Fibroblast of peridontal ligament (primary cell): ENCODE data around the gene GET3.

Experiments
- DNase-seq: peaks from one replicate; pipeline ENCODE4 v3.0.0-alpha.2; 2010; ENCODE audit errors: extremely low read depth

GET3 gene

DNA sequence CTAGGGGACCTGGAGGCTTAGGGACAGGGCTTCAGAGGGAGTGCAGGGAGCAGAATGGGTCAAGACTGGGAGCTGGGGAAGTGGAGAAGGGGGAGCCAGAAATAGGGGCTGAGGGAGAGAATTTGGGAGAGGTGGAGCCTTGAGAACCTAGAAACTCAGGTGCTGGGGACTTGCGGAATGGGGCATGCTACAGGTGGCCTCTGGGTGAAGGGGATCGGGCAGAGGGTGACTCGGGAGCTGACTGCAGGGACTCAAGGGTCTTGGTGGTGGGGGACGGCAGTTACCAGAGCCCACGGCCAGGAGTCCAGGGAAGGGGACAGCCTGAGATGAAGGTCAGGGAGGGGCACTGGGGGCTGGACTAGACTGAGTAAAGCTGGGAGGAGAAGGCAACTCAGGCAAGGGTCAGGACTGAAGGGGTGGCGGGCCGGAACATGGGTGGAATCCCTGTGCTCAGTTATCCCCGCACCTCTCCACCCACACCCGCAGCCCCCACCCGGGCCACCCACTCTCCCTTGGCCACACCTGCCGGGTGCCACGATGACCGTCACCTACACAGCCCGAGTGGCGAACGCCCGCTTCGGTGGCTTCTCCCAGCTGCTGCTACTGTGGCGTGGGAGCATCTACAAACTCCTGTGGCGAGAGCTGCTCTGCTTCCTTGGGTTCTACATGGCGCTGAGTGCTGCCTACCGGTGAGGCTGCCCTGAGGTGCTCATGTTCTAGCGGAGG, 14.9 kb downstream of the GET3 start:
- DNase-seq, result no peak

DNA sequence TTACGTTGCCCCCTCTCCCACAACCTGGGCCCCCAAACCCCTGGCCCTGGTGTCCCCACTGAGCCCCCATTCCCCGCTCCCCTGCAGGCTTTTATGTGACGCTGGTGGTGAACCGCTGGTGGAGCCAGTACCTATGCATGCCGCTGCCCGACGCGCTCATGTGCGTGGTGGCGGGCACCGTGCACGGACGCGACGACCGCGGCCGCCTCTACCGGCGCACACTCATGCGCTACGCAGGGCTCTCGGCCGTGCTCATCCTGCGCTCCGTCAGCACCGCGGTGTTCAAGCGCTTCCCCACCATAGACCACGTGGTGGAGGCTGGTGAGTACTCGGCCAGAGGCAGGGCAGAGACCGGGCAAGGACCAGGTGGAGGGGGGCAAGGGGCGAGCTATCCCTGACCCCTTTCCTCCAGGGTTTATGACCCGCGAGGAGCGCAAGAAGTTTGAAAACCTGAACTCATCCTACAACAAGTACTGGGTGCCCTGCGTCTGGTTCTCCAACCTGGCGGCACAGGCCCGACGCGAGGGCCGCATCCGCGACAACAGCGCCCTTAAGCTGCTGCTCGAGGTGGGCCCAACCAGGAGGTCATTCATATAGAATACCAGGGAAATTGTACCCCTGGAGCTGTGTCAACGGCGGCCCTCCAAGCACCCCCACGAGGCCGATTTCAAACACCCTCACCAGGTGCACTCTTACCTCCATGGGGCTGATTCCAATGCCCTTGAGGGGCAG, 17.3 kb downstream of the GET3 start:
- no peak for DNase-seq

DNA sequence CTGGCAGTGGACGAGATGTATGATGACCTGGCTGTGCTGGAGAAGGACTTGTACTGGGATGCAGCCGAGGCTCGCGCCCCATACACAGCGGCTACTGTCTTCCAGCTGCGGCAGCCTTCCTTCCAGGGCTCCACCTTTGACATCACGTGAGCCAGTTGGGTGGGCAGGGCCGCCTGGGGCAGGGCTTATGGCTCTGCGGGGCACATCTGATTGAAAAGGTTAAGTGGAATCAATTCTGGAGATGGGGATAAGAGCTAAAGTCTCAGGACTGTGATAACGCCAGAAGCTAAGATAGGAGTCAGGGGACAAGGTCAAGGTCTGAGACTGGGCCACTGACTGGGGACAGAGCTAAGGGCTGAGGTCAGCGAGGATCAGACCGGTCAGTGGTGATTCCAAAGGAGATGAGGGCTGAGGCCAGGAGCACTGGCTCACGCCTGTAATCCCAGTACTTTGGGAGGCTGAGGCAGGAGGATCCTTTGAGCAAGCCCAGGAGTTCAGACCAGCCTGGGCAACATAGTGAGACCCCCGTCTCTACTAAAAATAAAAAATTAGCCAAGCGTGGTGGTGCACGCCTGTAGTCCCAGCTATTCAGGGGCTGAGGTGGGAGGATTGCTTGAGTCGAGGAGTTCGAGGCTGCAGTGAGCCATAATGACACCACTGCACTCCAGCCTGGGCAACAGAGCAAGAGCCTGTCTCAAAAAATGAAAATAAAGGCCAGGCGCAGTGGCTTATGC, 19.0 kb downstream of the GET3 start:
- no peak for DNase-seq

DNA sequence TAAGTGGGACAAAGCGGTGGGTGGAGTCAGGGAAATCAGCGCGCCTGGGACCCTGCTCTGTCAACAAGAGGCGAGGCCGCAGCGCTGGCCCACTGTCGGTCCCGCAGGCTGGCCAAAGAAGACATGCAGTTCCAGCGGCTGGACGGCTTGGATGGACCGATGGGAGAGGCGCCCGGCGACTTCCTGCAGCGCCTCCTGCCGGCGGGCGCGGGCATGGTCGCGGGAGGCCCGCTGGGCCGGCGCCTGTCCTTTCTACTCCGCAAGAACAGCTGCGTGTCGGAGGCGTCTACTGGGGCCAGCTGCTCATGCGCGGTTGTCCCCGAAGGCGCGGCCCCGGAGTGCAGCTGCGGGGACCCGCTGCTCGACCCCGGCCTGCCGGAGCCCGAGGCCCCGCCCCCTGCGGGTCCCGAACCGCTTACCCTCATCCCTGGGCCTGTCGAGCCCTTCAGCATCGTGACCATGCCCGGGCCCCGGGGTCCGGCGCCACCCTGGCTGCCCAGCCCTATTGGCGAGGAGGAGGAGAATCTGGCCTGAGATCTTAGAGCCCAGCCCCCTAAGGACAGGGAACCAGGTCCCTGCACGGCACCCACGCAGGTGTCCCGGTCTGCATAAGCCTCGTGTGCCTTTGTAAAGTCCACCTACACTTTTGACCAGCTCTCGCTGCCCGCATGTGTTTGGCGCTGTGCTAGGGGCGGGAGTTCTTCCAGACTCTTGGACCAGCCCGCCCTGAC, 20.4 kb downstream of the GET3 start:
- peak; percentile 62 for DNase-seq

DNA sequence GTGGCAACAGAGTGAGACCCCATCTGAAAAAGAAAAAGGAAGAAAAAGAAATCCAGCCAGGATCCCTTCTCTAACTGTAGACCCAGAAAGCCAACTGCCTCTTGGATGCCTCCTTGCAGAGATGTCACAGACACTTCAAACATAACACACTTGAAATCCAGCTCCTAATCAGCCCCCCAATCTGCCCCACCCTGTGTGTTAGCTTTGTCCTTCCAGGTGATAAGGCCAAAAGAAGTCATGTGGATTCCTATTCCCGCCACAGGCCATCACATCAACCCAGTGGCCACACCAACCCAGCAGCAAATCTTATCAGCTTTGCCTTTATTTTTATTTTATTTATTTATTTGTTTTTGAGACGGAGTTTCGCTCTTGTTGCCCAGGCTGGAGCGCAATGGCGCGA, 22.4 kb downstream of the GET3 start:
- DNase-seq, result no peak

DNA sequence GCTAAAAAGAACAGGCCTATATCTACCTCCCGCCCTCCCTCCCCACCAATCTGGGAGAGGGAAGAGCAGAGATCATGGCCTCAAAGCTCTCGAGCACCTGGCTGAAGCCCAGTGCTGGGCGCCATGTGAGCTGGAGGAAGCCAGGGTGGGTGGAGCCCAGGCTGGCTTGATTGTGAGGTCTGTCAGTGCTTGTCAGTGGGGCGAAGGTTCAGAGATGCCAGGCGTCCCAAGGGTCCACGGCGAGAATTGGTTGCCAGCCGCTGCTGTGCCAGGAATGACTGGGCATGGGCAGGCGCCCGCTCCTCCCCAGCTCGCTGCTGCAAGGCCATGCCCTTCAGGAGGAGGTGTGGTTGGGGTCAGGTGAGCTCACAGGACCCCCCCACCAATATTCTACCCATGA, 25.8 kb downstream of the GET3 start:
- DNase-seq, result no peak

DNA sequence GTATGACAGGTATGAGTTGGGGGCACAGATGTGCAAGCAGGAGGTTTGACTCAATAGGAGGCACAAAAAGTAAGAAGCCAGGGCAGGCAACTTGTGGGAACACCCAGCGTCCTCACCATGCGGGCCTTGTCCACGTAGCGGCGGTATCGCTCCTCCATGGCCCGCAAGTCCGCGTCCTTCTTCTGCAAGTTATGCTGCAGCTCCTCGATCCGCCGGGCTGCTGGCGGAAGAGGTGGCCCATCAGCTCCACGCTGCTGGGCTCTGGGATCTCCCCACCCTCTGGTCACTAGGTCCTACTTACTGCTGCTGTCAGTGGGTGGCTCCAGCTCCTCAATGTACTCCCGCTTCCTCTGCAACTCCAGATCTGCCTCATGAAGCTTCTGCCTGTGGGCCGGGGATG, 27.4 kb downstream of the GET3 start:
- DNase-seq, result no peak

DNA sequence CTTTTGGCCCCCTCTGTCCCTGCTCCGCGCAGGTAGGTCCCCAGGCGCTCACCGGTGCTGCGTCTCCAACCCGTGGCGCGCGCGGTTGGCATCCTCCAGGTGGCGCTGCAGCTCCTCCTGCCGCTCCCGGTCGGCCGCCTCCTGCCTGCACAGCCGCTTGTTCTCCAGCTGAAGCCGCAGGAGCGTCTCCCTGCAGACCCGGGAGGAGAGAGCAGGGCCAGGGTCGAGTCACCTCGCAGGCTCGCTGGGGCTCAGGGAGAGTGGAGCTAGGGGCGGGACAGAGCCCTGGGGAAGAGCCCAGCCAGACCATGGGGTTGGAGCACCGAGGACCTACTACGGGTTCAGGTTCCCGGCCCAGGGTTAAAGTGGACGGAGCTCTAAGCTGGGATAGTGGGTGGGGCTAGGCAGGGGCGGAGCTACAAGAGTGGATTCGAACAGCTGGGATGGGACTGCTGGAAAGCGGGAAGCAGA, 28.8 kb downstream of the GET3 start:
- DNase-seq, result peak; percentile 71

DNA sequence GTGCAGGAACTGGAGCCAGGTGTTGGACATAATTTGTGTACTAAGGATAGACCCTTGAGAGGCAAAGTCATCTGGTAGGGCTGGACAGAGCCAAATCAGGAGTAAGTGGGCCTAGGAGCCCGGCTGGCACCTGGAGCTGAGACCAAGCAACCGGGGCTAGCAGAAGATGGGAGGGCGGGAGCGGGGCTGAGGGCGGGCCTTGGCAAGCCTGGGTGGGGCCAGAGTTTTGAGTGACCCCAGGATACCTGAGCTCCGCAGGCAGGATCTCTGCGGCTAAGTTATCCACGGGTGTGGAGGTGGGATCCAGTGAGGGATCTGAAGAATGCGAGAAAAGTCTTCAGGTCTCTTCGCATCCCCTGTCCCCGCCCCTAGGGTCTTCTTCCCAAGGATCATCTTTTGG, 29.9 kb downstream of the GET3 start:
- DNase-seq, result no peak

DNA sequence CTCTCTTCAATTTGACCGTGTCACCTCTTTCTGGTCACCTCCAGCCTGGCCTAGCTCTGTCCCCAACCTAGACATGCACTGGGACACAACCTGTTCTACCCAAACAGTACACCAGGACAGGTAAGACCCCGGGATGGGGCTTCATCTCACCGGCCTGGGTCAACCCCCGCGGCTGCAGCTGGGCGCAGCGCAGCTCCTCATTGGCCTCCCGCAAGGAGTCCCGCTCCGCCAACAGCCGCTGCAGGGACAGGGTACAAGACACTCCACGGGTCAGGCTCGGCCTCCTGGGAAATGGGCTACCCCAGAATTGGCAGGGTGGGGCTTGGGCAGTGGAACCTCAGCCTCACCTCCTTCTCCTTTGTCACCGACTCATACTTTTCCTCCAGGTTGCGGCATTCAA, 30.4 kb downstream of the GET3 start:
- no peak for DNase-seq

DNA sequence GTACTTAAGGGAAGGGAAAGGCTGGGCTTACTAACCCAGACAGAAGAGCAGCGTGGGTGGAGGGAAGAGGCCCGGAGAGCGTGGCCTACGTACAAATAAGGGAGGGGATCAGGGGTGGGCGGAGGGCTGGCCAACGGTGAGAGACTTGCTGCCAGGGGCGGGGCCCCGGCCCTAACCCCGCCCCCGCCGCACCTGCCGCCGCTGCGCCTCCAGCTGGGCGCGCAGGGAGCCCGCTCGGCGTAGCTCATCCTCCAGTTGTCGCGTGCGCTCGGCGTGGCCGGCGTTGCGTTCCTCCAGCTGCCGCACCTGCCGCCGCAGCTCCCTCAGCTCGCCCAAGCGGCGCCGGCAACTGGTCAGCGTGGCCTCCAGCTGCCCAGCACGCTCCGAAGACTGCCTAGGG, 32.4 kb downstream of the GET3 start:
- DNase-seq, result no peak

DNA sequence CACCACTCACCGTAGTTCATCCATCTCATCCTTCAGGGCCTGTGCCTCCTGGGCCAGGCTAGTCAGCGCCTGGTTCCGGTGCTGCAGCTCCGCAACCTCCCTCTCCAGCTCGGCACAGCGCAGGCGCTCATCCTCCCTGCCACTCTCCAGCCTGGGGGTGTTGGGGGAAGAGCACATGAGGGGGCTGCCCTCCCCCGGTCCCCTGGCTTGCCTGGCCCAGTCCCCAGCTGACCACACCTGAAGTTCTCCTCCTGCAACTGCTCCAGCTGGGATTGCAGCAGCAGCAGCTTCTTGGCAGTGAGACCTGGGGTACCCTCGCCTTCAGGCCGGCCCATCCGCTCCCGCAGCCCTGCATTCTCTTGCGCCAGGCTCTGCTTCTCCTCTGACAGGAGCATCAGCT, 33.6 kb downstream of the GET3 start:
- DNase-seq, result no peak

DNA sequence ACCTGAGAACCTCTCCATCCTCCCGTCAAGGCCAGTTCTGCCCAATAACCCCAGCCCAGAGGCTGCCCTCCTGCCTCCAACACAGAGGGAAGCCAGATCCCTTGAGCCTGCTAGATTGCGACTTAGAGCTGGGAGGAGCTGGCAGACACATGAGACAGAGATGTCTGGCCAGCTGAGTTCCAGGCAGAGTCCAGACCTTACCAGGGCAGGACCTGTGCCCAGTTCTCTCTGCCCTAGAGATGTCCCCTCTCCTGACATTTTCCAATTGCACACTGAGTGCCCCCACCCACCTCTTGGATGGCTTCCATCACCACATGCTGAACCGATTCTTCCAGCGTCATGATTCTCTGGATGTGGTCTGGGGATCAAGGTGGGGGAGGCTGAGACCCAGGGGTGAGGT, 35.0 kb downstream of the GET3 start:
- DNase-seq, result no peak

DNA sequence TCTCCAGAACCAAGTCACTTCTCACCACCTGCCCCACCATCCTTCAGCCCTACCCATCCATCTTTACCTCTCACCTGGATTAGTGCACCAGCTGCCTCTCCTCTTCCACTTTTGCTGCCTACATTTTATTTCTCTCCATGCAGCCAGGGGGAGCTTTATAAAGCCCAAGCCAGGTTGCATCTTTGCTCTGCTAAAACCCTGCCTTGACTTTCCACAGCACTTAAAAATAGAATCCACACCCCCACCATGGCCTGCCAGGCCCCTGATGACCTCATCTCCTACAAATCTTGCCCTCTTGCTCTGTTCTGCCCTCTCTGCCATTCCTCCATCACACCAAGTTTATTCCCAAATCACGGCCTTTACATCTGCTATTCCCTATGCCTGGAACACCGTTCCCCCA, 36.3 kb downstream of the GET3 start:
- peak; percentile 73 for DNase-seq

DNA sequence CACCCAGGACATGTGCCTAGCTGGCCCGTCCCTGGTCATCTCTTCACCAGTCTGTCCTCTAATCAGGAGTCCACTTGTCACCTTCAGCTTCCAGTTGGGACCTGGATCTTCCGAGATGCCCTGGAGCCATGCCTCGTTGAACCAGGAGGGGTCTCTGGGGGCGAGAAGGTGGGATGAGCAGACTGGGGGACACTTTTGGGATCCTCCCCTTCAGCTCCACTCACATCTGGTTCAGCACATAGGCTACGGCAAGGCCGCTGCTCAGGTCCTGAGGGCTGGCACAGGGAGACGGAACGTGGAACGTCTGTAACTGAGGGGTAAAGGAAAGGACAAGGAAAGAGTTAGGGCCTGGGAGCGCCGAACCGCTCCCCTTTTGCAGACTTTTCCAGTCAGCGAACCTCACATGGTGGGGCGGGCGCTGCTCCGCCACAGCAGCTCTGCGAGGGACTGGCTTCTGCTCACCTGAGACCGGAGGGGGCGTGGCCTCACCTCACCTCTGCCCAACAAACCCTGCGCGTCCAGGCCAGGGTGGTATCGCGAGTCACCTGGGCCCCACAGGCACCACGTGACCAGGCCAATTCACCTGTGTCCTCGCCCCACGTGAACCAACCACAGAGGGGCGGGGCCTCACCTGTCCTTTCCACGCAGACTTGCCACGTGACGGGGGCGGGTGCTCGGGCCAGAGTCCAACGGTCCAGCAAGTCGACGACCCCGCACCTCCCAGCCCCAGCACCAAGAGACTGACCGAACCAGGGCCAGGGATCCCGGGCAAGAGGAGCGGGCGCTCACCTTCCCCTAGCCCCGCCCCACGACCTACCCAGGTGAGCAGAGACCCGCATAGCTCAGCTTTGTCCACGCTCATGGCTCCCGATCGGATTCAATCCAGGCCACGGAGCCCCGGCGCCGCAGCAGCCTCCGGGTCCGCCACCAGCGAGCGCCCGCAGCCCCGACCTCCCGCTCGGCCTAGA, 37.6 kb downstream of the GET3 start, which contains the start of gene HOOK2:
TSS of gene HOOK2 (minus strand) at position 965 of the 968 bp plus-strand sequence. CDS start at position 862, 103 bp downstream.
- no peak for DNase-seq

DNA sequence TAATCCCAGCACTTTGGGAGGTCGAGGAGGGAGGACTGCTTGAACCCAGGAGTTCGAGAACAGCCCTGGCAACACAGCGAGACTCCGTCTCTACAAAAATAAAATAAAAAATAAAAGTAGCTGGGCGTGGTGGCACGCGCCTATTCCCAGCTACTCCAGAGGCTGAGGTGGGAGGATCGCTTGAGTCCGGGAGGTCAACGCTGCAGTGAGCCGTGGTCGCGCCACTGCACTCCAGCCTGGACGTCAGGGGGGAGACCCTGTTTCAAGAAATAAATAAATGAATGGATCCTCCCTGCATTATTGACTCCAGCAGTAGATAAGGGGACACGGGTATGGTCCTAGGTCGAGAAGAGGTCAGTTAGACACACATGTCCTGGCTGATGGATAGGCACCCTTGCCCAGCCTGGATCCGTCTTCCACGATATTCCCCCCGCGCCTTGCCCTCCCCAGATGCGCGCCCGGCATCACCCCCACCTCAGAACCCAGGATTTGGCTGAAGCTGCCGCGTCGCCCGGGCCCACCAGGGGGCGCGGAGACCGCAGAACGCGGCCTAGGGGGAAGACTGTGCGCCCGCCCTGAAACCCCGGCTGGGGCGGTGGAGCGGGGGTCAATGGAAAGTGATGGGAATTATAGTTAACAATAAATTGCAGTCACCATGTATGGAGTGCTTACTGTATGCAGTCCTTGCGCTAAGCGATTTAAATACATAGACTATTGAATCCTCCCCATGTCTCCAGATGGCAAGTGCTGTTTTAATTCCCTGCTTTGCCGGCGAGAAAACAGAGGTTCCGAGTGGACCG, 40.1 kb downstream of the GET3 start:
- peak; percentile 71 for DNase-seq

DNA sequence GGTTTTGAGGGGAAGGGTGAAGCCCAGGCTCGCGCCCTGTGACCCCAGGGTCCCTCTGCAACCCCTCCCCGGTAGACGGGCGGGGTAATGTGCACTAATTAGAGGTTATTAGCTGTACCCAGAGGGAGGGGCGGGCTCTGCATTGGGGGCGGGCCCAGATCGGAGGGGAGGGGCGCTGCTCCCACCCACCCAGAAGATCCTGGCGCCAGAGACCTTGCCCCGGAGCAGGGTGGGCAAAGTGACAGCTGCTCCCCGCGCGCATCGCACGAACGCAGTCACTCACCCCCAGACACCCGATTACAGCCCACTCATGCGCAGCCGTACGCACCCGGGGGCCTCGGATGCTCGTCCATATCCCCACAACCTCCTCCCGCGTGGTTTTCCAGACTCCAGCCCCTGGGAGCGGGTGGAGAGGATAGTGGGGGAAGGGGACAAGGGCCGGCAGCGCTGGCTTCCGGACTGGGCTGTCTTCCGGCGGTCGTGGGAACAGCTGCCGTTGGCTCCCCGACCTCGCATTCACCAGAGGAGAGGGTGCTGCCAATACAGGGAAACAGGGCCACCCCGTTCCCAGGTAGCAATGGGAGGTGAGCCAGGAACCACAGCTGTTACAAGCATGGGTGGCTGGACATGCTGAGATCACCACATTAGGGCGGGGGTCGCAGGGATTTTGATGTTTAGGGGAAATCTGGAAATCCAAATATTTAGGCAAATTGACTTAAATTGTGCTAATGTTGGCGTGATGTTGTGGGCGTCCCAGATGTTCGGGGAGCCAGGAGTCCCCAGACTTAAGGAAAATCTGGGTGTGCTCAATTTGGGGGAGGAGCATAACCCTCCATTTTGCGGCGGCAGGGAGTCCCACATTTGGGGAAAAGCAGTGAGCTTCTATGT, 41.0 kb downstream of the GET3 start:
- DNase-seq, result peak; percentile 73

DNA sequence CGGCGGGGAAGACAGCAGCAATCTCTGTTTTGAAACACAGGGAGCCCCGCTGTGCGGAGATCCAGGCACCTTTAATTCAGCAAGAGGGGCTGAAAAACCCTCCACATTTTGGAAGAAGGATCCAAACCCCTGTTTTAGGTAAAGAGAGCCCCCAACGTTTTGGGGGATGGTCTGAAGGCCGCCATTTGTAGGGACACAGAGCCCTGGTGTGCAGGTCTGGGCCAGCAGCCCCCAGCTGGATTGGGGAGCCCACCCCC, 41.5 kb downstream of the GET3 start:
- DNase-seq, result no peak
